Uterus (tissue), 2 donors: Measurements from ENCODE around the gene PBOV1.

Experiments used
- POLR2A ChIP-seq, 2 donors: fragments of 450-650 bp; IDR thresholded peaks; one replicate each; pipeline ENCODE4 v1.6.1; 2016; ENCODE audit warnings: antibody characterized with exemption in 2 of 2, mild to moderate bottlenecking in 1 of 2, moderate library complexity in 1 of 2
- TF ChIP-seq, protein P1 (sequence below), 4 experiments: fragments of 200-600 bp in 2 of 4; fragments of 450-650 bp in 2 of 4; sonication (generic) in 2 of 4; IDR thresholded peaks; one replicate each; pipeline ENCODE4 v1.5.1; 2016 to 2019; ENCODE audit warnings: antibody characterized with exemption in 4 of 4, mild to moderate bottlenecking in 2 of 4, moderate library complexity in 1 of 4

DNA sequence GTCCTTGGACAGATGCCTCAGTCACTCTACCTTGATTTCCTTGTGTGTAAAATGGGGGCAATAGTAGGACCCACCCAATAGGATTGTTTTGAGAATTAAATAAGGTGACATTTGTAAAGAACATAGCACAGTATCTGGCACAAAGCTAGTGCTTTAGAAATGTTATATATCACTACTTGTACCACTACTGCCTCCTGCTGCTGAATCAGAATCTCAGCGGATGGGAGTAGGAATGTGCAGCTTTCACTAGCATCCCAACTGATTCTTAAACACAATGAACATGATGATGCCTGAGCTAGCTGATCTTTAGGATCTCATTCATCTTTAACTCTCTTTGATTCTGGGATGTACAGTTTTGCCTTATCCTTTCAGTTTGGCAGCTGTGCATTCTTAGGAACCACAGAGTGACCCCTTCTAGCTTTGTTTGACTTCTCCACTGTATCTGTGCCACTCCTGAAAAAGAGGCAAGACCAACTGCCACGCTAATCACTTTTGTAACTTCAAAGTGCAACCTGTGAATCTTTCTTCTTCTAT is 7.2 kb downstream of the PBOV1 start:
- TF ChIP-seq, protein P1, sequence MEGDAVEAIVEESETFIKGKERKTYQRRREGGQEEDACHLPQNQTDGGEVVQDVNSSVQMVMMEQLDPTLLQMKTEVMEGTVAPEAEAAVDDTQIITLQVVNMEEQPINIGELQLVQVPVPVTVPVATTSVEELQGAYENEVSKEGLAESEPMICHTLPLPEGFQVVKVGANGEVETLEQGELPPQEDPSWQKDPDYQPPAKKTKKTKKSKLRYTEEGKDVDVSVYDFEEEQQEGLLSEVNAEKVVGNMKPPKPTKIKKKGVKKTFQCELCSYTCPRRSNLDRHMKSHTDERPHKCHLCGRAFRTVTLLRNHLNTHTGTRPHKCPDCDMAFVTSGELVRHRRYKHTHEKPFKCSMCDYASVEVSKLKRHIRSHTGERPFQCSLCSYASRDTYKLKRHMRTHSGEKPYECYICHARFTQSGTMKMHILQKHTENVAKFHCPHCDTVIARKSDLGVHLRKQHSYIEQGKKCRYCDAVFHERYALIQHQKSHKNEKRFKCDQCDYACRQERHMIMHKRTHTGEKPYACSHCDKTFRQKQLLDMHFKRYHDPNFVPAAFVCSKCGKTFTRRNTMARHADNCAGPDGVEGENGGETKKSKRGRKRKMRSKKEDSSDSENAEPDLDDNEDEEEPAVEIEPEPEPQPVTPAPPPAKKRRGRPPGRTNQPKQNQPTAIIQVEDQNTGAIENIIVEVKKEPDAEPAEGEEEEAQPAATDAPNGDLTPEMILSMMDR (IDR thresholded peaks at IDR 0.05) = no peak
- TF ChIP-seq POLR2A (IDR thresholded peaks at IDR 0.05) = no peak
